Neural cell (in vitro differentiated cells): Measurements from ENCODE around the gene CAP2. TPM values are rescaled to one million over a fixed set of nuclear protein-coding genes. Genes with fewer than 3 reads are reported as not detected.

Experiments
- H2AFZ ChIP-seq: fragments of 200-600, 300-800 bp; sonication (generic), shearing (Covaris generic); 2 replicates; pipeline ENCODE4 v1.6.0; 2014; ENCODE audit warnings: low read depth, mild to moderate bottlenecking, antibody characterized with exemption, low read length, moderate library complexity
- H3F3A ChIP-seq: fragments of 200-600 bp; shearing (Covaris generic); 2 replicates; pipeline ENCODE4 v1.6.1; 2016; ENCODE audit warnings: mild to moderate bottlenecking, moderate library complexity, mixed read lengths, antibody characterized with exemption, low read length; ENCODE audit not compliant: insufficient read depth, poor library complexity, severe bottlenecking
- H3K27ac ChIP-seq: fragments of 200-600, 300-800 bp; sonication (generic), shearing (Covaris generic); 2 replicates; pipeline ENCODE4 v1.5.1; 2014; ENCODE audit warnings: mild to moderate bottlenecking, low read length, moderate library complexity
- H3K27me3 ChIP-seq: fragments of 300-800, 200-600 bp; sonication (generic), shearing (Covaris generic); 2 replicates; pipeline ENCODE4 v1.6.0; 2014; ENCODE audit warnings: mild to moderate bottlenecking, low read depth, low read length, moderate library complexity; ENCODE audit not compliant: insufficient read depth
- H3K36me3 ChIP-seq: fragments of 300-800, 200-600 bp; sonication (generic), shearing (Covaris generic); 2 replicates; pipeline ENCODE4 v1.5.1; 2014; ENCODE audit warnings: mild to moderate bottlenecking, antibody characterized with exemption, low read length, moderate library complexity; ENCODE audit not compliant: insufficient read depth
- H3K4me2 ChIP-seq: fragments of 300-800, 200-600 bp; sonication (generic), shearing (Covaris generic); 2 replicates; pipeline ENCODE4 v1.6.0; 2014; ENCODE audit warnings: mild to moderate bottlenecking, low read length
- H3K4me3 ChIP-seq: fragments of 300-800, 200-600 bp; sonication (generic), shearing (Covaris generic); 2 replicates; pipeline ENCODE4 v1.5.1; 2014; ENCODE audit warnings: mild to moderate bottlenecking, low read length, moderate library complexity
- H3K79me2 ChIP-seq: fragments of 200-600 bp; shearing (Covaris generic); replicated peaks from 2 replicates; pipeline ENCODE4 v1.6.0; 2014; ENCODE audit warnings: mild to moderate bottlenecking, low read length, moderate library complexity; ENCODE audit not compliant: insufficient read depth
- H3K9ac ChIP-seq: fragments of 300-800, 200-600 bp; sonication (generic), shearing (Covaris generic); 2 replicates; pipeline ENCODE4 v1.6.1; 2016; ENCODE audit warnings: mild to moderate bottlenecking, low read length, mixed read lengths
- H3K9me2 ChIP-seq: fragments of 200-600 bp; shearing (Covaris generic); 2 replicates; pipeline ENCODE4 v1.6.1; 2016; ENCODE audit warnings: mild to moderate bottlenecking, low read length, mixed read lengths; ENCODE audit not compliant: insufficient read depth
- H3K9me3 ChIP-seq: fragments of 200-600, 300-800 bp; sonication (generic), shearing (Covaris generic); 2 replicates; pipeline ENCODE4 v1.6.1; 2016; ENCODE audit warnings: mild to moderate bottlenecking, mixed run types, low read length, moderate library complexity, mixed read lengths
- H4K20me1 ChIP-seq: fragments of 200-600 bp; shearing (Covaris generic); 2 replicates; pipeline ENCODE4 v1.6.1; 2016; ENCODE audit warnings: mild to moderate bottlenecking, mixed run types; ENCODE audit not compliant: insufficient read depth
- EP300 ChIP-seq: fragments of 450-650 bp; conservative IDR thresholded peaks from 2 replicates; pipeline ENCODE4 v1.6.1; 2014; ENCODE audit warnings: antibody characterized with exemption, mild to moderate bottlenecking, moderate library complexity; ENCODE audit not compliant: poor library complexity, severe bottlenecking
- EZH2 ChIP-seq: fragments of 200-600, 300-800 bp; shearing (Covaris generic), sonication (generic); IDR thresholded peaks from 2 replicates; pipeline ENCODE4 v1.6.1; 2014; ENCODE audit warnings: antibody characterized with exemption, low read length, borderline replicate concordance, mild to moderate bottlenecking; ENCODE audit not compliant: insufficient read depth, poor library complexity, severe bottlenecking
- MXI1 ChIP-seq: fragments of 450-650 bp; conservative IDR thresholded peaks from 2 replicates; pipeline ENCODE4 v1.6.1; 2014; ENCODE audit warnings: antibody characterized with exemption, mild to moderate bottlenecking; ENCODE audit not compliant: poor library complexity, severe bottlenecking
- POLR2AphosphoS5 ChIP-seq: IDR thresholded peaks from 2 replicates; pipeline ENCODE4 v1.6.1; 2012
- RAD21 ChIP-seq: fragments of 450-650 bp; conservative IDR thresholded peaks from 2 replicates; pipeline ENCODE4 v1.6.1; 2014; ENCODE audit warnings: antibody characterized with exemption, mild to moderate bottlenecking, moderate library complexity
- REST ChIP-seq: IDR thresholded peaks from 2 replicates; pipeline ENCODE4 v1.6.1; 2012; ENCODE audit warnings: borderline replicate concordance
- SMC3 ChIP-seq: fragments of 450-650 bp; conservative IDR thresholded peaks from 2 replicates; pipeline ENCODE4 v1.6.1; 2014; ENCODE audit warnings: antibody characterized with exemption, mild to moderate bottlenecking, moderate library complexity; ENCODE audit not compliant: poor library complexity
- TAF1 ChIP-seq: IDR thresholded peaks from 2 replicates; pipeline ENCODE4 v1.6.1; 2012; ENCODE audit warnings: low read depth
- polyA plus RNA-seq: library from polyadenylated mRNA; depleted of rRNA; stranded (reverse); fragments of >200 nt; gene quantifications from 2 replicates; pipeline ENCODE4 v1.2.3, GENCODE V29; 2014
- TF ChIP-seq, protein P1 (sequence below): fragments of 450-650 bp; IDR thresholded peaks from 2 replicates; pipeline ENCODE4 v1.5.1; 2014; ENCODE audit warnings: antibody characterized with exemption, mild to moderate bottlenecking, moderate library complexity; ENCODE audit not compliant: poor library complexity, severe bottlenecking

CAP2 gene
- polyA plus RNA-seq, 1 donor from 2014 or later = 13.4 TPM

GRCh38 chr6:17505062-17505476, 111.7 kb downstream of the CAP2 start:
- Histone ChIP-seq H2AFZ (no peak overlapping the region), H3K27me3 (no peaks in the 10 kb centered on the region)

GRCh38 chr6:17505767-17506280, 112.4 kb downstream of the CAP2 start:
- Histone ChIP-seq H3F3A (no peaks in the 10 kb centered on the region), H4K20me1 (no peaks in the 10 kb centered on the region), H3K9me3 (no peaks in the 10 kb centered on the region), H3K9me2 (no peaks in the 10 kb centered on the region), H2AFZ (no peak overlapping the region), H3K9ac (no peak overlapping the region), H3K27me3 (no peaks in the 10 kb centered on the region), H3K4me3 (no peak overlapping the region), H3K27ac (no peak overlapping the region), H3K4me2 (no peak overlapping the region), H3K79me2 (no peaks in the 10 kb centered on the region), H3K36me3 (no peaks in the 10 kb centered on the region)
- TF ChIP-seq EP300 = no peak
- TF ChIP-seq REST = no peak
- TF ChIP-seq EZH2 = no peak
- TF ChIP-seq SMC3 = no peak
- TF ChIP-seq RAD21 = no peak
- TF ChIP-seq TAF1 = no peak
- no peak for TF ChIP-seq POLR2AphosphoS5
- no peak for TF ChIP-seq MXI1

More at GRCh38 chr6:17505062-17505476, 111.7 kb downstream of the CAP2 start:
- Histone ChIP-seq H3K9me2 (no peaks in the 10 kb centered on the region), H3K4me2 (no peak overlapping the region), H3K9ac (no peak overlapping the region), H3F3A (no peaks in the 10 kb centered on the region), H3K27ac (no peak overlapping the region), H3K9me3 (no peaks in the 10 kb centered on the region), H3K4me3 (no peak overlapping the region), H3K79me2 (no peaks in the 10 kb centered on the region), H3K36me3 (no peaks in the 10 kb centered on the region), H4K20me1 (no peaks in the 10 kb centered on the region)
- TF ChIP-seq, protein P1, sequence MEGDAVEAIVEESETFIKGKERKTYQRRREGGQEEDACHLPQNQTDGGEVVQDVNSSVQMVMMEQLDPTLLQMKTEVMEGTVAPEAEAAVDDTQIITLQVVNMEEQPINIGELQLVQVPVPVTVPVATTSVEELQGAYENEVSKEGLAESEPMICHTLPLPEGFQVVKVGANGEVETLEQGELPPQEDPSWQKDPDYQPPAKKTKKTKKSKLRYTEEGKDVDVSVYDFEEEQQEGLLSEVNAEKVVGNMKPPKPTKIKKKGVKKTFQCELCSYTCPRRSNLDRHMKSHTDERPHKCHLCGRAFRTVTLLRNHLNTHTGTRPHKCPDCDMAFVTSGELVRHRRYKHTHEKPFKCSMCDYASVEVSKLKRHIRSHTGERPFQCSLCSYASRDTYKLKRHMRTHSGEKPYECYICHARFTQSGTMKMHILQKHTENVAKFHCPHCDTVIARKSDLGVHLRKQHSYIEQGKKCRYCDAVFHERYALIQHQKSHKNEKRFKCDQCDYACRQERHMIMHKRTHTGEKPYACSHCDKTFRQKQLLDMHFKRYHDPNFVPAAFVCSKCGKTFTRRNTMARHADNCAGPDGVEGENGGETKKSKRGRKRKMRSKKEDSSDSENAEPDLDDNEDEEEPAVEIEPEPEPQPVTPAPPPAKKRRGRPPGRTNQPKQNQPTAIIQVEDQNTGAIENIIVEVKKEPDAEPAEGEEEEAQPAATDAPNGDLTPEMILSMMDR = no peak
- no peak for TF ChIP-seq POLR2AphosphoS5
- TF ChIP-seq EZH2 = no peak
- no peak for TF ChIP-seq EP300
- no peak for TF ChIP-seq REST
- no peak for TF ChIP-seq RAD21
- TF ChIP-seq TAF1 = no peak
- TF ChIP-seq MXI1 = no peak
- TF ChIP-seq SMC3 = no peak
